WTC11 (cell line): ENCODE data around the gene CCNYL1. TPM values are rescaled to one million over a fixed set of nuclear protein-coding genes. Genes with fewer than 3 reads are reported as not detected.
A peak's percentile ranks its signal among the peaks of the same experiment; 100 is the strongest.

ENCODE experiments used
- ATAC-seq: fragments of 200-7000 bp; cut with Tn5 transposase; 2 replicates; pipeline ENCODE4 v1.10.0; 2021; ENCODE audit warnings: mild to moderate bottlenecking, moderate library complexity
- CTCF ChIA-PET: fragments of 300-600 bp; sonication (Branson Sonifier 250); formaldehyde crosslinking; loops from one replicate; lab custom pipeline; 2021; ENCODE audit warnings: antibody characterized with exemption; lab: Charles Lee
- POLR2A ChIA-PET: fragments of 350-600 bp; sonication (Branson Sonifier 250); formaldehyde crosslinking; loops from one replicate; lab custom pipeline; 2021; ENCODE audit warnings: antibody characterized with exemption; lab: Charles Lee
- DNase-seq: peaks from one replicate; pipeline ENCODE4 v3.0.0; 2021; ENCODE audit warnings: low spot score
- H3K27ac Mint-ChIP-seq: 2 replicates; pipeline ENCODE4 v1.8.0; 2021; ENCODE audit warnings: mixed read lengths
- H3K27me3 Mint-ChIP-seq: 2 replicates; pipeline ENCODE4 v1.8.0; 2021; ENCODE audit warnings: low read depth, mild to moderate bottlenecking, moderate library complexity, mixed read lengths
- H3K36me3 Mint-ChIP-seq: 2 replicates; pipeline ENCODE4 v1.8.0; 2021; ENCODE audit warnings: mixed read lengths
- H3K4me1 Mint-ChIP-seq: 2 replicates; pipeline ENCODE4 v1.8.0; 2022; ENCODE audit warnings: mixed read lengths
- H3K4me3 Mint-ChIP-seq: 2 replicates; pipeline ENCODE4 v1.8.0; 2021; ENCODE audit warnings: mild to moderate bottlenecking, moderate library complexity, mixed read lengths
- H3K9me3 Mint-ChIP-seq: 2 replicates; pipeline ENCODE4 v1.8.0; 2021; ENCODE audit warnings: mixed read lengths
- ATF1 ChIP-seq: sonication (generic); formaldehyde crosslinking; IDR thresholded peaks from 2 replicates; pipeline ENCODE4 v1.8.1; 2023; ENCODE audit warnings: mild to moderate bottlenecking, moderate library complexity, missing genetic modification reagents
- ATF6 ChIP-seq: sonication (generic); formaldehyde crosslinking; IDR thresholded peaks from 2 replicates; pipeline ENCODE4 v1.8.1; 2023; ENCODE audit warnings: mild to moderate bottlenecking, missing genetic modification reagents
- E2F5 ChIP-seq: sonication (generic); formaldehyde crosslinking; IDR thresholded peaks from 2 replicates; pipeline ENCODE4 v1.8.1; 2022; ENCODE audit warnings: mild to moderate bottlenecking, moderate library complexity, missing genetic modification reagents
- ETV6 ChIP-seq: sonication (generic); formaldehyde crosslinking; IDR thresholded peaks from 2 replicates; pipeline ENCODE4 v1.8.1; 2022; ENCODE audit warnings: mild to moderate bottlenecking, missing genetic modification reagents
- FOXP1 ChIP-seq: sonication (generic); formaldehyde crosslinking; IDR thresholded peaks from 2 replicates; pipeline ENCODE4 v1.8.0; 2022; ENCODE audit warnings: missing genetic modification reagents, mild to moderate bottlenecking, moderate library complexity, borderline replicate concordance
- GTF2I ChIP-seq: fragments of 250-450 bp; sonication (Bioruptor Pico); conservative IDR thresholded peaks from 2 replicates; pipeline ENCODE4 v1.4.0; 2021; ENCODE audit warnings: mild to moderate bottlenecking
- IRF2 ChIP-seq: sonication (generic); formaldehyde crosslinking; IDR thresholded peaks from 2 replicates; pipeline ENCODE4 v1.8.0; 2022; ENCODE audit warnings: low read depth, missing genetic modification reagents, borderline replicate concordance
- KAT7 ChIP-seq: sonication (generic); formaldehyde crosslinking; IDR thresholded peaks from 2 replicates; pipeline ENCODE4 v1.8.1; 2023; ENCODE audit warnings: missing genetic modification reagents, mild to moderate bottlenecking, borderline replicate concordance
- NR2C2 ChIP-seq: sonication (generic); formaldehyde crosslinking; IDR thresholded peaks from 2 replicates; pipeline ENCODE4 v1.8.0; 2022; ENCODE audit warnings: mild to moderate bottlenecking, missing genetic modification reagents
- PRDM15 ChIP-seq: sonication (generic); formaldehyde crosslinking; IDR thresholded peaks from 2 replicates; pipeline ENCODE4 v1.8.0; 2022; ENCODE audit warnings: missing genetic modification reagents
- PREB ChIP-seq: sonication (generic); formaldehyde crosslinking; IDR thresholded peaks from 2 replicates; pipeline ENCODE4 v1.8.1; 2022; ENCODE audit warnings: mild to moderate bottlenecking, missing genetic modification reagents, moderate library complexity, borderline replicate concordance
- RORB ChIP-seq: fragments of 250-450 bp; sonication (Bioruptor Pico); IDR thresholded peaks from 2 replicates; pipeline ENCODE4 v1.9.0; 2021; ENCODE audit warnings: mild to moderate bottlenecking
- SMAD4 ChIP-seq: sonication (generic); formaldehyde crosslinking; IDR thresholded peaks from 2 replicates; pipeline ENCODE4 v1.8.0; 2022; ENCODE audit warnings: mild to moderate bottlenecking, missing genetic modification reagents
- TEAD1 ChIP-seq: sonication (generic); formaldehyde crosslinking; IDR thresholded peaks from 2 replicates; pipeline ENCODE4 v1.8.0; 2022; ENCODE audit warnings: mild to moderate bottlenecking, missing genetic modification reagents
- TP53 ChIP-seq: sonication (generic); formaldehyde crosslinking; IDR thresholded peaks from 2 replicates; pipeline ENCODE4 v1.8.1; 2023; ENCODE audit warnings: mild to moderate bottlenecking, missing genetic modification reagents
- USF2 ChIP-seq: sonication (generic); formaldehyde crosslinking; IDR thresholded peaks from 2 replicates; pipeline ENCODE4 v1.8.1; 2023; ENCODE audit warnings: mild to moderate bottlenecking, missing genetic modification reagents, moderate library complexity
- ZBTB21 ChIP-seq: sonication (generic); formaldehyde crosslinking; IDR thresholded peaks from 2 replicates; pipeline ENCODE4 v1.8.1; 2023; ENCODE audit warnings: mild to moderate bottlenecking, missing genetic modification reagents, borderline replicate concordance
- ZBTB43 ChIP-seq: sonication (generic); formaldehyde crosslinking; IDR thresholded peaks from 2 replicates; pipeline ENCODE4 v1.8.1; 2023; ENCODE audit warnings: mild to moderate bottlenecking, missing genetic modification reagents
- ZNF138 ChIP-seq: sonication (generic); formaldehyde crosslinking; conservative IDR thresholded peaks from 2 replicates; pipeline ENCODE4 v1.8.1; 2022; ENCODE audit warnings: mild to moderate bottlenecking, moderate library complexity, missing genetic modification reagents
- ZNF425 ChIP-seq: fragments of 250-450 bp; sonication (Bioruptor Pico); conservative IDR thresholded peaks from 2 replicates; pipeline ENCODE4 v1.9.0; 2021; ENCODE audit warnings: mild to moderate bottlenecking
- total RNA-seq: library from RNA; stranded (reverse); gene quantifications from 3 replicates; pipeline ENCODE4 v1.2.3, GENCODE V29; 2021

CCNYL1 gene
- total RNA-seq, 1 experiment from 2014 or later = 31.6 TPM

GRCh38 chr2:207767461-207768167, 56.2 kb downstream of the CCNYL1 start (continued):
- TF ChIP-seq ATF6 = no peak
- TF ChIP-seq, all 79 proteins: peak for 10

- POLR2A ChIA-PET = interaction anchor here (1.7 kb wide), 1 partner anchor 128 kb away, joined by 5 read pairs; no protein-coding TSS in a partner anchor
- H3K4me1 Mint-ChIP-seq = peaks cover 75% of the 10 kb centered on the region
- no peak for ATAC-seq
- CTCF ChIA-PET = interaction anchor here (1.2 to 6.3 kb wide), 6 partner anchors 20 to 272 kb away, joined by 3 to 95 read pairs (median 8); no protein-coding TSS in a partner anchor
- peaks cover 25% of the 10 kb centered on the region for H3K36me3 Mint-ChIP-seq
- DNase-seq = peak; percentile 43
- no peaks in the 10 kb centered on the region for H3K9me3 Mint-ChIP-seq
- H3K27ac Mint-ChIP-seq = no peak overlapping the region
- H3K27me3 Mint-ChIP-seq = no peaks in the 10 kb centered on the region
- peak overlapping the region; percentile 94 for H3K4me3 Mint-ChIP-seq
- TF ChIP-seq KAT7 (CRISPR knock-in tag) (peak; percentile 53; the same call in 1 of the 2 replicates), ETV6 (CRISPR knock-in tag) (no peak), IRF2 (CRISPR knock-in tag) (no peak), ZNF138 (CRISPR knock-in tag) (no peak), FOXP1 (CRISPR knock-in tag) (no peak; the same call in 1 of the 2 replicates), ATF1 (CRISPR knock-in tag) (peak; percentile 37; the same call in 1 of the 2 replicates), TEAD1 (CRISPR knock-in tag) (no peak; the same call in 1 of the 2 replicates), GTF2I (CRISPR knock-in tag) (no peak), PREB (CRISPR knock-in tag) (0 out of 2 replicates have a peak, but pooled peaks have one; percentile 23), E2F5 (CRISPR knock-in tag) (peak; percentile 84), ZBTB43 (CRISPR knock-in tag) (no peak), RORB (CRISPR knock-in tag) (no peak), ZBTB21 (CRISPR knock-in tag) (peak; percentile 62; the same call in 1 of the 2 replicates), NR2C2 (CRISPR knock-in tag) (peak; percentile 48; the same call in 1 of the 2 replicates), PRDM15 (peak; percentile 29), ZNF425 (no peak), SMAD4 (CRISPR knock-in tag) (peak; percentile 50; the same call in 1 of the 2 replicates), USF2 (CRISPR knock-in tag) (no peak), TP53 (CRISPR knock-in tag) (peak; percentile 22; the same call in 1 of the 2 replicates)
Measured at GRCh38 chr2:207768168-207768865, 56.9 kb downstream of the CCNYL1 start.
